Activated effector memory CD4-positive, alpha-beta T cell treated with Interleukin-2 at 50 U/mL for 16 hours (primary cell): Measurements from ENCODE around the gene YY2.

ENCODE experiments used
- DNase-seq: peaks from one replicate; pipeline ENCODE4 v3.0.0-alpha.2; 2020

The YY2 gene

DNA sequence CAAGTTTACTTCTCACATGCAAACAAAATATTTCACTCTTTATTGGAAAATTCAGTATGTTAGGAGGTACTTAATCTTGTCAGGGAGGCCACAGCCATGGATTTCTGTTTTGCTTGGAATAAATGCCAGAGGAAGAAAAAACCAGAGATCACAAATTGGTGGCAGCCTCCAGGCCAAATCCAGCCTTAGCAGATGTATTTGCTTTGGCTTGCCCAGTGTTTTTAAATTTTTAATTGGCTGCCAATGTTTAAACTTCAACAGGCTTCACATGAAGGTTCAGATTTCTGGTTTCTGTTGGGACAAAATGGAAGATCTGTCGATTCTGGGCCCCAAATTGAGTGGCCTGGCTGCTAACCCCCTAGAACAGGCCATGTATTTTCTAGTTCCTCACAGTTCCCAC is 19.2 kb downstream of the YY2 start:
- DNase-seq = no peak

DNA sequence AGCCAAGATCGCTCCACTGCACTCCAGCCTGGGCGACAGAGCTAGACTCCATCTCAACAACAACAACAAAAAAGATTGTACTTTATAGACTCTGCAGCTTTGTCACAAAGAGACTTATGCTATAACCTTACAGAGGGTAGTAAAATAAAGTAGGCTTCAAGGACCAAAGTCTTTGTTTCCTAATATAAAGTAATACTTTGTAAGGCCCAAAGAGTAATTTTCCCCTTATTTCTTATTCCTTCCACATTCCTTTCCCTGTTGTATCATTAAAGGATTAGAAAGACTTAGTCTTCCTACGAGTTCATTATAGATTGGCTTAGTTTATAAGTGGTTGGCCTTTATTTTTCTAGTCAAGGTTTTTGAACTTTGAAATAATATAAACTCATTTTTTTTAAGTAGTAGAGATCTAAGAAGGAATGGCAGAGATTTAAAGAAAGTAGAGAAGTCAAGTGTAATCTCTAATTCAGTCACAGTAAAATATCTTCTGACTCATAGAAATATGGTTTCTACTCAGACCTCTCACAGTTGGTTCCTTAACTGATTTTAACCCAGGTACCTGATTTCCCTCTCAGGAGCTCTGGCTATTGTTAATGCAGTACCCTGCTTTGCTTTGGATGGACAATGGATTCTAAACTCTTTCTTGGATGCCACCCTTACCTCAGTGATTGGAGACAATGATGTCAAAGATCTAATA is 26.2 kb downstream of the YY2 start:
- DNase-seq = no peak

DNA sequence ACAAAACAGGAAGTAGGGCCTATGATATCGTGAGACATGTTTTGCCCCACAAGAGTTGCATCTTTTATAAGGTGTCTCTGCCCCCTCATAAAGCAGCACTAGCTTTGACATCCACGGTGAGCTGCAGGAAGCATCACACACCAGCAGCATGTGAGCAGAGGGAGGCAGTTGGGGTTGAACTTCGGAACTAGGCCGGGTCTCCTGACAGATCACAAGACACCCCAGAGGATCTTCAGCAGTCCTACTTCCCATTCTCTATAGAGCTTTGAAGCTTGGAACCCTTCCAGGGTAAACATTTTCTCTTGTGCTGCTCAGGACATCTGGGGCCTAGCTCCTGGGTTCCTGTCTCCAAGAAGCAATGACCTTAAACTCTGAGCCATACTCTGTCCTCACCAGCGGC is 27.5 kb downstream of the YY2 start:
- DNase-seq = no peak

DNA sequence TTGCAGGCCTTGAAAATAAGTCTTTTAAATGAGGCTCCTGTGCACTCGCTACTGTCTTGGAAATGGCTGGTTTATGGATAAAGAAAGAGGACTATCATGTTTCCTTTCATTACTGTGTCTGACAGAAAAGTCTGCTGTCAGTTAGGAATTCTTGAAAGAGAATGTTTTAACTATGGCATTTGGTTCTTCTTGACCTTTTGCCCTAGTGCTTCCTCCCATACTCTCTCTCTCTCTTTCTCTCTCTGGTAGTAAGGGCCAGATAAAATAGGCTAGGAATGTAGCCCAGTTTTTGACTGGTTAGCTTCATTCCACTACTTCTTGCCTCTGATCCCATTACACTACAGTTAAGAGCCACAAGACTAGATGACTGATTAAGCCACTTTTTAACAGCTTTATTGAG is 29.8 kb downstream of the YY2 start:
- no peak for DNase-seq

DNA sequence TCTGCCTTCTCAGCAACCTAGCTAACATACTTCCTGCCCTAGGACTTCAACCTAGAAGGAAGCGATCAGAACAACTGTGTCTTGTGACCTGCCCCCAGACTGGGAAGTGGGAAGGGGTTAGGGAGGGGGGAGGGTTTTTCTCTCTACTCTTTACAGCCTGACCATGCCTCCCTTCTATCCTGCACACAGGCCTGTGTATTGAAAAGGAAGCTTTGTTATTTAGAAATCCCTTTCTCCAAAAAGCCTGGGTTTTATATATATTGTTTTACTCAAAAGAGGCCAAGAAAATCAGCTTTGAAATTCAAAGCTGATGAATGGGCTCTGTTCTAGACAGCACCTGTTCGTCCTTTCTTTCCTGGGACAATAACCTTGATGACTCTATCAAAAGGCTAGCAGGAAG is 49.5 kb downstream of the YY2 start:
- no peak for DNase-seq

DNA sequence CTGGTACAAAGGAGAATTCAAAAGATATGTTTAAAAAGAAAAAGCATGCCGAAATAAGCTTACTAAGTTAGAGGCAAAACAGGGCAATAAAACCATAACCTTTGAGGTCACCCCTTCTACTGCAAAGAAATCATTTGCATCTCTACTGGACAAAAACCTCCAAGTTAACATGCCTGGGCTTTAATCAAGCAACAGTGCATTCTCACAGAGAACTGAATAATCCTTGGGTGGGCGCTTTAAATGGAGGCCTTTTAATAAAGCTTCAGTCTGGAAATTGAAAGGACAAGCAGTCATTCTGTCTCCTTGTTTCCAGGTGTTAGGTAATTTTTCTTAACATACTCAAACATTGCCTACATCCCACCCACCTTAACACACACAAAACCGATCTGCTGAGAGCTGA is 50.2 kb downstream of the YY2 start:
- no peak for DNase-seq

DNA sequence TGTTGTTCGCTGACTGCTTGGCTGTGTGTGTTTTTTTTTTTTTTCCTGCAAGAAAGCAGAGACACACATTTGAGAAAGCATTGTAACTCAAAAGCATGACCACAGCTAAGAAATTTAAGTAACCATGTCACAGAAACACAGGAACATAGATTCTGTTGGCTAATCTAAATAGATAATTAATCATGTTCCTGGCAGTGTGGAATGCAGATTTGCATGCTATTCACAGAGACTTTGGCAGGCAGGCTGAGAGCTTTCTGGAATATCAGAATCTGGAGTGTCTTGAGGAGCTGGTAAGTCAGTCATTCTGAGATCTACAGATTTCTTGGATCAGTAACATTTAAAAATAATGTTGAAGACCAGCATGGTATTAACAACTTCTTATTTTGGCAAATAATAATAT is 51.5 kb downstream of the YY2 start:
- DNase-seq = no peak
